Lower leg skin (tissue), 3 donors: Measurements from ENCODE around the gene UNKL.

Source experiments
- POLR2A ChIP-seq, 2 donors: fragments of 450-650 bp; IDR thresholded peaks; one replicate each; pipeline ENCODE4 v1.6.1; 2016 to 2017; ENCODE audit warnings: antibody characterized with exemption in 2 of 2, mild to moderate bottlenecking in 1 of 2, moderate library complexity in 1 of 2
- TF ChIP-seq, protein P1 (sequence below), 3 donors: fragments of 450-650 bp; IDR thresholded peaks; one replicate each; pipeline ENCODE4 v1.5.1; 2016; ENCODE audit warnings: antibody characterized with exemption in 3 of 3, mild to moderate bottlenecking in 3 of 3, moderate library complexity in 2 of 3

DNA sequence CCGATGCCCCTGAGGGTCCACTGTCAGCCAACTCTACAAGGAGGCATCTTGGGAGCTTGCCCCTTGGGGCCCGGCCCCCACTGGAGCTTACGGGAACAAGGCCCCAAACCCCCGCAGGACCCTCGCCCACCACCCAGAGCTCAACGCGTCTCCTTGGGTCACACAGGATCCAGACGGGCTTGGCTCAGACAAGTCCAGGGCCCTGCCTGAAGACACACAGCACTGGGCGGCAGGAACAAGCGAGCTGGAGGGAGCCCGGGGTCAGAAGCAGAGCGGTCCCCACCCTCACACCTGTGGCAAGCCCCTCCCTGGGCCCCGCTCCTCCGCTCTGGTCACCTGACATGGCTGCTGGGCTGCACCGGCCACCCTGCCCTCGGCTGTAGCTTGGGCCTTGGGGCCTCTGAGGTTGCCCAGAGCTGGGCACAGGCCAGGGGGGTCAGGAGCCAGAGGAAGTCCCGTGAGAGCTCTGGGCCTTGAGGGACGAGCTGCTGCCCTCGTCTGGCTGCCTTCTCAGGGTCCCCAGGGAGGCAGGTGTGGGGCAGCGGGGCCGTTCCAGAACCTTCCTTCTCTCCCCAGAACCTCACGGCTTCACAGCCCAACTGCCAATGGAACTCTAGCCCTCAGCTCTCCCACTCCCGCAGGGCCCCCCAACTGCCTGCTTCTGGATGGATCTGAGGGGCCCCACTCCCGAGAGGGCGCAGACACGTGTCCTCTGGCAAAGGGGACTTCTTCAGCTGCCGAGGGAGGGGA, 29.7 kb upstream of the UNKL start, which contains the start of gene CCDC154:
- TF ChIP-seq, protein P1, sequence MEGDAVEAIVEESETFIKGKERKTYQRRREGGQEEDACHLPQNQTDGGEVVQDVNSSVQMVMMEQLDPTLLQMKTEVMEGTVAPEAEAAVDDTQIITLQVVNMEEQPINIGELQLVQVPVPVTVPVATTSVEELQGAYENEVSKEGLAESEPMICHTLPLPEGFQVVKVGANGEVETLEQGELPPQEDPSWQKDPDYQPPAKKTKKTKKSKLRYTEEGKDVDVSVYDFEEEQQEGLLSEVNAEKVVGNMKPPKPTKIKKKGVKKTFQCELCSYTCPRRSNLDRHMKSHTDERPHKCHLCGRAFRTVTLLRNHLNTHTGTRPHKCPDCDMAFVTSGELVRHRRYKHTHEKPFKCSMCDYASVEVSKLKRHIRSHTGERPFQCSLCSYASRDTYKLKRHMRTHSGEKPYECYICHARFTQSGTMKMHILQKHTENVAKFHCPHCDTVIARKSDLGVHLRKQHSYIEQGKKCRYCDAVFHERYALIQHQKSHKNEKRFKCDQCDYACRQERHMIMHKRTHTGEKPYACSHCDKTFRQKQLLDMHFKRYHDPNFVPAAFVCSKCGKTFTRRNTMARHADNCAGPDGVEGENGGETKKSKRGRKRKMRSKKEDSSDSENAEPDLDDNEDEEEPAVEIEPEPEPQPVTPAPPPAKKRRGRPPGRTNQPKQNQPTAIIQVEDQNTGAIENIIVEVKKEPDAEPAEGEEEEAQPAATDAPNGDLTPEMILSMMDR (IDR thresholded peaks at IDR 0.05), result no peak
- TF ChIP-seq POLR2A (IDR thresholded peaks at IDR 0.05), result no peak
